Measurements from ENCODE around the gene CTNNA1.

- TF ChIP-seq SUZ12 (IDR thresholded peaks at IDR 0.05; ENCODE audit: low read length), result no peak
- no peak for TF ChIP-seq POLR2A (IDR thresholded peaks at IDR 0.05; ENCODE audit: control extremely low read depth in 1 of 2, low read depth in 2 of 2, low read length in 2 of 2)
- TF ChIP-seq CBX8 (IDR thresholded peaks at IDR 0.05; ENCODE audit: borderline replicate concordance, low read depth, low read length), result no peak
- no peak for TF ChIP-seq HDAC2 (IDR thresholded peaks at IDR 0.05; ENCODE audit: borderline replicate concordance in 1 of 2, low read depth in 2 of 2, low read length in 2 of 2)
- no peak for TF ChIP-seq CTCF (IDR thresholded peaks at IDR 0.05; ENCODE audit: control extremely low read depth in 1 of 3, insufficient read depth in 1 of 3, low read depth in 1 of 3, low read length in 3 of 3)
- no peak for TF ChIP-seq RAD21 (IDR thresholded peaks at IDR 0.05 in 1 of 2, conservative IDR thresholded peaks at IDR 0.05 in 1 of 2; ENCODE audit: low read depth in 2 of 2, low read length in 2 of 2)
These were observed 202.6 kb downstream of the CTNNA1 start for GRCh38 chr5:138955671-138956295.
